Measurements from ENCODE around the gene EDC3. TPM values are rescaled to one million over a fixed set of nuclear protein-coding genes. Genes with fewer than 3 reads are reported as not detected.
A peak's percentile ranks its signal among the peaks of the same experiment; 100 is the strongest.

EDC3 gene
- total and polyA plus RNA-seq, 2 experiments from 2014 or later, result 13.8 to 26.5 TPM

- peak within 1 kb of the TSS; percentile 98 for H2AFZ ChIP-seq
- H3K27ac ChIP-seq (ENCODE audit: low read depth), result peak within 1 kb of the TSS; percentile 85
- H3K79me2 ChIP-seq (replicated peaks; ENCODE audit: insufficient read depth), result peaks cover 29% of the 10 kb centered on the region
- H4K20me1 ChIP-seq (replicated peaks; ENCODE audit: insufficient read depth), result peaks cover 22% of the 10 kb centered on the region
- ATAC-seq (peak; percentile 90), DNase-seq (ENCODE audit: low spot score) (peak; percentile 98)
- TF ChIP-seq EZH2phosphoT487 (IDR thresholded peaks at IDR 0.05; ENCODE audit: unreplicated experiment), result no peak
- TF ChIP-seq, protein P1, sequence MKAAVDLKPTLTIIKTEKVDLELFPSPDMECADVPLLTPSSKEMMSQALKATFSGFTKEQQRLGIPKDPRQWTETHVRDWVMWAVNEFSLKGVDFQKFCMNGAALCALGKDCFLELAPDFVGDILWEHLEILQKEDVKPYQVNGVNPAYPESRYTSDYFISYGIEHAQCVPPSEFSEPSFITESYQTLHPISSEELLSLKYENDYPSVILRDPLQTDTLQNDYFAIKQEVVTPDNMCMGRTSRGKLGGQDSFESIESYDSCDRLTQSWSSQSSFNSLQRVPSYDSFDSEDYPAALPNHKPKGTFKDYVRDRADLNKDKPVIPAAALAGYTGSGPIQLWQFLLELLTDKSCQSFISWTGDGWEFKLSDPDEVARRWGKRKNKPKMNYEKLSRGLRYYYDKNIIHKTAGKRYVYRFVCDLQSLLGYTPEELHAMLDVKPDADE (IDR thresholded peaks at IDR 0.05), result peak; percentile 73; the same call in 1 of the 2 replicates
- peak; percentile 78 for TF ChIP-seq POLR2AphosphoS5 (IDR thresholded peaks at IDR 0.05; ENCODE audit: low read depth)
- TF ChIP-seq, protein P2, sequence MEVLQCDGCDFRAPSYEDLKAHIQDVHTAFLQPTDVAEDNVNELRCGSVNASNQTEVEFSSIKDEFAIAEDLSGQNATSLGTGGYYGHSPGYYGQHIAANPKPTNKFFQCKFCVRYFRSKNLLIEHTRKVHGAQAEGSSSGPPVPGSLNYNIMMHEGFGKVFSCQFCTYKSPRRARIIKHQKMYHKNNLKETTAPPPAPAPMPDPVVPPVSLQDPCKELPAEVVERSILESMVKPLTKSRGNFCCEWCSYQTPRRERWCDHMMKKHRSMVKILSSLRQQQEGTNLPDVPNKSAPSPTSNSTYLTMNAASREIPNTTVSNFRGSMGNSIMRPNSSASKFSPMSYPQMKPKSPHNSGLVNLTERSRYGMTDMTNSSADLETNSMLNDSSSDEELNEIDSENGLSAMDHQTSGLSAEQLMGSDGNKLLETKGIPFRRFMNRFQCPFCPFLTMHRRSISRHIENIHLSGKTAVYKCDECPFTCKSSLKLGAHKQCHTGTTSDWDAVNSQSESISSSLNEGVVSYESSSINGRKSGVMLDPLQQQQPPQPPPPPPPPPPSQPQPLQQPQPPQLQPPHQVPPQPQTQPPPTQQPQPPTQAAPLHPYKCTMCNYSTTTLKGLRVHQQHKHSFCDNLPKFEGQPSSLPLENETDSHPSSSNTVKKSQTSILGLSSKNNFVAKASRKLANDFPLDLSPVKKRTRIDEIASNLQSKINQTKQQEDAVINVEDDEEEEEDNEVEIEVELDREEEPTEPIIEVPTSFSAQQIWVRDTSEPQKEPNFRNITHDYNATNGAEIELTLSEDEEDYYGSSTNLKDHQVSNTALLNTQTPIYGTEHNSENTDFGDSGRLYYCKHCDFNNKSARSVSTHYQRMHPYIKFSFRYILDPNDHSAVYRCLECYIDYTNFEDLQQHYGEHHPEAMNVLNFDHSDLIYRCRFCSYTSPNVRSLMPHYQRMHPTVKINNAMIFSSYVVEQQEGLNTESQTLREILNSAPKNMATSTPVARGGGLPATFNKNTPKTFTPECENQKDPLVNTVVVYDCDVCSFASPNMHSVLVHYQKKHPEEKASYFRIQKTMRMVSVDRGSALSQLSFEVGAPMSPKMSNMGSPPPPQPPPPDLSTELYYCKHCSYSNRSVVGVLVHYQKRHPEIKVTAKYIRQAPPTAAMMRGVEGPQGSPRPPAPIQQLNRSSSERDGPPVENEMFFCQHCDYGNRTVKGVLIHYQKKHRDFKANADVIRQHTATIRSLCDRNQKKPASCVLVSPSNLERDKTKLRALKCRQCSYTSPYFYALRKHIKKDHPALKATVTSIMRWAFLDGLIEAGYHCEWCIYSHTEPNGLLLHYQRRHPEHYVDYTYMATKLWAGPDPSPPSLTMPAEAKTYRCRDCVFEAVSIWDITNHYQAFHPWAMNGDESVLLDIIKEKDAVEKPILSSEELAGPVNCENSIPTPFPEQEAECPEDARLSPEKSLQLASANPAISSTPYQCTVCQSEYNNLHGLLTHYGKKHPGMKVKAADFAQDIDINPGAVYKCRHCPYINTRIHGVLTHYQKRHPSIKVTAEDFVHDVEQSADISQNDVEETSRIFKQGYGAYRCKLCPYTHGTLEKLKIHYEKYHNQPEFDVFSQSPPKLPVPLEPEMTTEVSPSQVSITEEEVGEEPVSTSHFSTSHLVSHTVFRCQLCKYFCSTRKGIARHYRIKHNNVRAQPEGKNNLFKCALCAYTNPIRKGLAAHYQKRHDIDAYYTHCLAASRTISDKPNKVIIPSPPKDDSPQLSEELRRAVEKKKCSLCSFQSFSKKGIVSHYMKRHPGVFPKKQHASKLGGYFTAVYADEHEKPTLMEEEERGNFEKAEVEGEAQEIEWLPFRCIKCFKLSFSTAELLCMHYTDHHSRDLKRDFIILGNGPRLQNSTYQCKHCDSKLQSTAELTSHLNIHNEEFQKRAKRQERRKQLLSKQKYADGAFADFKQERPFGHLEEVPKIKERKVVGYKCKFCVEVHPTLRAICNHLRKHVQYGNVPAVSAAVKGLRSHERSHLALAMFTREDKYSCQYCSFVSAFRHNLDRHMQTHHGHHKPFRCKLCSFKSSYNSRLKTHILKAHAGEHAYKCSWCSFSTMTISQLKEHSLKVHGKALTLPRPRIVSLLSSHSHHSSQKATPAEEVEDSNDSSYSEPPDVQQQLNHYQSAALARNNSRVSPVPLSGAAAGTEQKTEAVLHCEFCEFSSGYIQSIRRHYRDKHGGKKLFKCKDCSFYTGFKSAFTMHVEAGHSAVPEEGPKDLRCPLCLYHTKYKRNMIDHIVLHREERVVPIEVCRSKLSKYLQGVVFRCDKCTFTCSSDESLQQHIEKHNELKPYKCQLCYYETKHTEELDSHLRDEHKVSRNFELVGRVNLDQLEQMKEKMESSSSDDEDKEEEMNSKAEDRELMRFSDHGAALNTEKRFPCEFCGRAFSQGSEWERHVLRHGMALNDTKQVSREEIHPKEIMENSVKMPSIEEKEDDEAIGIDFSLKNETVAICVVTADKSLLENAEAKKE (CRISPR knock-in tag; IDR thresholded peaks at IDR 0.05), result no peak
- TF ChIP-seq CREB1 (CRISPR knock-in tag; IDR thresholded peaks at IDR 0.05; ENCODE audit: low read depth), result peak; percentile 96
- TF ChIP-seq CTCF (conservative IDR thresholded peaks at IDR 0.05; ENCODE audit: low read depth in 2 of 2), result peak in 1 of 2 experiments; percentile 8; a peak in 1 of 4 replicates
- TF ChIP-seq ZNF114 (CRISPR knock-in tag; IDR thresholded peaks at IDR 0.05), result no peak
- TF ChIP-seq STAT1 (IDR thresholded peaks at IDR 0.05; ENCODE audit: unreplicated experiment), result no peak
- TF ChIP-seq JUNB (IDR thresholded peaks at IDR 0.05; ENCODE audit: unreplicated experiment), result no peak
- TF ChIP-seq EZH2 (IDR thresholded peaks at IDR 0.05; ENCODE audit: low read depth, unreplicated experiment), result no peak
- no peak for TF ChIP-seq ZNF331 (CRISPR knock-in tag; IDR thresholded peaks at IDR 0.05; ENCODE audit: low read depth)
- no peak for TF ChIP-seq REST (IDR thresholded peaks at IDR 0.05; ENCODE audit: unreplicated experiment)
- no peak for TF ChIP-seq NANOG (IDR thresholded peaks at IDR 0.05; ENCODE audit: borderline replicate concordance)
- peak within 1 kb of the TSS; percentile 96 for H3K4me3 ChIP-seq
- H3K36me3 Mint-ChIP-seq (ENCODE audit: low read depth), result peaks cover 16% of the 10 kb centered on the region
- peak within 1 kb of the TSS; percentile 90 for H3K4me3 Mint-ChIP-seq
- H3K36me3 ChIP-seq (ENCODE audit: insufficient read depth), result 0 out of 2 replicates have a peak, but pooled peaks cover 9% of the 10 kb centered on the region
- H3K27me3 Mint-ChIP-seq (ENCODE audit: insufficient read depth, low read depth, poor library complexity), result peaks cover 24% of the 10 kb centered on the region
- no peaks in the 10 kb centered on the region for H3K9me3 Mint-ChIP-seq
- no peaks in the 10 kb centered on the region for H3K9me2 ChIP-seq (ENCODE audit: insufficient read depth)
- H3K27ac Mint-ChIP-seq, result peak within 1 kb of the TSS; percentile 96
- peak within 1 kb of the TSS; percentile 84 for H3K4me2 ChIP-seq
- H3K27me3 ChIP-seq (ENCODE audit: insufficient read depth), result peaks cover 9% of the 10 kb centered on the region; the same call in 1 of the 2 replicates
- peaks cover 11% of the 10 kb centered on the region for H3K4me1 ChIP-seq (ENCODE audit: insufficient read depth)
- peaks cover 14% of the 10 kb centered on the region for H3K4me1 Mint-ChIP-seq
- peaks cover 17% of the 10 kb centered on the region for H3F3A ChIP-seq (replicated peaks; ENCODE audit: low read depth)
Measured at GRCh38 chr15:74615508-74616365, 80.1 kb downstream of the EDC3 start, which contains the start of gene CLK3. CLK3 (plus strand) TSS chr15:74615836; CDS start chr15:74619197, 3,361 bp downstream.

Data from GM23338 (cell line).